GM23338 (cell line): ENCODE results near the gene ZNFX1.

Experiments used
- CREB1 ChIP-seq: fragments of 250-450 bp; sonication (Bioruptor Pico); IDR thresholded peaks from 2 replicates; pipeline ENCODE4 v1.5.0; 2020; ENCODE audit warnings: low read depth, mild to moderate bottlenecking, moderate library complexity
- CTCF ChIP-seq, 2 experiments: fragments of 200-600 bp in 1 of 2; sonication (generic) in 1 of 2; conservative IDR thresholded peaks; 2 replicates each; pipeline versions ENCODE4 v1.5.1 to v1.6.1; 2016 to 2017; ENCODE audit warnings: antibody characterized with exemption in 2 of 2, low read depth in 2 of 2, mild to moderate bottlenecking in 2 of 2, moderate library complexity in 1 of 2
- EZH2 ChIP-seq: fragments of 200-600 bp; sonication (generic); IDR thresholded peaks from one replicate; pipeline ENCODE4 v1.8.0; 2017; ENCODE audit warnings: antibody characterized with exemption, mild to moderate bottlenecking, low read depth; ENCODE audit not compliant: unreplicated experiment
- EZH2phosphoT487 ChIP-seq: fragments of 200-600 bp; sonication (generic); IDR thresholded peaks from one replicate; pipeline ENCODE4 v1.8.1; 2018; ENCODE audit warnings: antibody characterized with exemption; ENCODE audit not compliant: unreplicated experiment
- JUNB ChIP-seq: IDR thresholded peaks from one replicate; pipeline ENCODE4 v1.6.1; 2016; ENCODE audit warnings: antibody characterized with exemption; ENCODE audit not compliant: unreplicated experiment
- POLR2AphosphoS5 ChIP-seq: IDR thresholded peaks from 2 replicates; pipeline ENCODE4 v1.6.1; 2016; ENCODE audit warnings: antibody characterized with exemption, low read depth
- REST ChIP-seq: IDR thresholded peaks from one replicate; pipeline ENCODE4 v1.6.1; 2018; ENCODE audit warnings: antibody characterized with exemption; ENCODE audit not compliant: unreplicated experiment
- TF ChIP-seq, protein P1 (sequence below): IDR thresholded peaks from 2 replicates; pipeline ENCODE4 v1.6.1; 2016; ENCODE audit warnings: antibody characterized with exemption

GRCh38 chr20:49207076-49207475 lies 70.8 kb downstream of the ZNFX1 start:
- TF ChIP-seq EZH2phosphoT487, result no peak
- TF ChIP-seq, protein P1, sequence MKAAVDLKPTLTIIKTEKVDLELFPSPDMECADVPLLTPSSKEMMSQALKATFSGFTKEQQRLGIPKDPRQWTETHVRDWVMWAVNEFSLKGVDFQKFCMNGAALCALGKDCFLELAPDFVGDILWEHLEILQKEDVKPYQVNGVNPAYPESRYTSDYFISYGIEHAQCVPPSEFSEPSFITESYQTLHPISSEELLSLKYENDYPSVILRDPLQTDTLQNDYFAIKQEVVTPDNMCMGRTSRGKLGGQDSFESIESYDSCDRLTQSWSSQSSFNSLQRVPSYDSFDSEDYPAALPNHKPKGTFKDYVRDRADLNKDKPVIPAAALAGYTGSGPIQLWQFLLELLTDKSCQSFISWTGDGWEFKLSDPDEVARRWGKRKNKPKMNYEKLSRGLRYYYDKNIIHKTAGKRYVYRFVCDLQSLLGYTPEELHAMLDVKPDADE, result no peak
- peak; percentile 62 to 78 for TF ChIP-seq CTCF (conservative IDR thresholded peaks at IDR 0.05; ENCODE audit: low read depth in 2 of 2)
- no peak for TF ChIP-seq POLR2AphosphoS5
- no peak for TF ChIP-seq JUNB
- no peak for TF ChIP-seq EZH2
- TF ChIP-seq REST, result no peak
- TF ChIP-seq CREB1 (CRISPR knock-in tag), result no peak
